Calu3 (cell line): ENCODE data around the gene WNT6. TPM values are rescaled to one million over a fixed set of nuclear protein-coding genes. Genes with fewer than 3 reads are reported as not detected.
A peak's percentile ranks its signal among the peaks of the same experiment; 100 is the strongest.

Experiments
- BruUV-seq: library from RNA; stranded (reverse); fragments of 400-500 nt; replicated peaks from 2 replicates; lab custom pipeline; 2021; lab: Mats Ljungman, UMichigan
- CTCF ChIA-PET: fragments of 300-600 bp; sonication (Branson Sonifier 250); formaldehyde crosslinking; loops from one replicate; lab custom pipeline; 2022; ENCODE audit warnings: antibody characterized with exemption; lab: Charles Lee
- DNase-seq: peaks from one replicate; pipeline ENCODE4 v3.0.0; 2022
- H3K27ac Mint-ChIP-seq: one replicate; pipeline ENCODE4 v1.8.0; 2022; ENCODE audit warnings: mixed read lengths; ENCODE audit not compliant: unreplicated experiment
- H3K27me3 Mint-ChIP-seq: one replicate; pipeline ENCODE4 v1.8.0; 2022; ENCODE audit warnings: mixed read lengths; ENCODE audit not compliant: unreplicated experiment
- H3K36me3 Mint-ChIP-seq: one replicate; pipeline ENCODE4 v1.8.0; 2022; ENCODE audit warnings: mild to moderate bottlenecking, moderate library complexity, mixed read lengths; ENCODE audit not compliant: insufficient read depth, unreplicated experiment
- H3K4me1 Mint-ChIP-seq: one replicate; pipeline ENCODE4 v1.8.0; 2022; ENCODE audit warnings: mild to moderate bottlenecking, low read depth, mixed read lengths; ENCODE audit not compliant: unreplicated experiment
- H3K4me3 Mint-ChIP-seq: one replicate; pipeline ENCODE4 v1.8.0; 2022; ENCODE audit warnings: mild to moderate bottlenecking, low read depth, moderate library complexity, mixed read lengths; ENCODE audit not compliant: unreplicated experiment
- H3K9me3 Mint-ChIP-seq: one replicate; pipeline ENCODE4 v1.8.0; 2022; ENCODE audit warnings: low read depth, mixed read lengths; ENCODE audit not compliant: unreplicated experiment
- CTCF ChIP-seq: fragments of 200-600 bp; IDR thresholded peaks from one replicate; pipeline ENCODE4 v1.8.0; 2022; ENCODE audit warnings: antibody characterized with exemption; ENCODE audit not compliant: unreplicated experiment
- intact Hi-C: fragments of 100-400 bp; cut with micrococcal nuclease; formaldehyde crosslinking; loops from one replicate; pipeline ENCODE4 v1.10.0; 2022; ENCODE audit not compliant: unreplicated experiment
- total RNA-seq: library from RNA; stranded (reverse); gene quantifications from 2 replicates; pipeline ENCODE4 v1.2.3, GENCODE V29; 2022

The WNT6 gene
- total RNA-seq, 1 experiment from 2014 or later = not detected

- Mint-ChIP-seq H3K27ac (no peak overlapping the region), H3K4me1 (peaks cover 28% of the 10 kb centered on the region), H3K36me3 (no peaks in the 10 kb centered on the region), H3K9me3 (no peaks in the 10 kb centered on the region), H3K4me3 (no peak overlapping the region), H3K27me3 (peaks cover 100% of the 10 kb centered on the region)
- CTCF ChIA-PET = no interaction called here
- no peak for DNase-seq
- intact Hi-C loops = no loop called here
- BruUV-seq = no TSS peak
- no peak for TF ChIP-seq CTCF
These were observed 2.2 kb downstream of the WNT6 start for GRCh38 chr2:218861645-218862318.

- Mint-ChIP-seq H3K27me3 (peaks cover 100% of the 10 kb centered on the region), H3K27ac (no peak overlapping the region), H3K36me3 (no peaks in the 10 kb centered on the region), H3K9me3 (no peaks in the 10 kb centered on the region), H3K4me3 (no peak overlapping the region), H3K4me1 (peaks cover 28% of the 10 kb centered on the region)
- CTCF ChIA-PET = interaction anchor here (0.6 to 1.6 kb wide), 3 partner anchors 117 to 262 kb away, joined by 3 read pairs; no protein-coding TSS in a partner anchor
- intact Hi-C loops = no loop called here
- DNase-seq = no peak
- BruUV-seq = no TSS peak
- TF ChIP-seq CTCF = no peak
These were observed 3.5 kb downstream of the WNT6 start for GRCh38 chr2:218863021-218863520.

- H3K4me3 Mint-ChIP-seq = no peak overlapping the region
- H3K36me3 Mint-ChIP-seq = no peaks in the 10 kb centered on the region
- DNase-seq = no peak
- H3K27me3 Mint-ChIP-seq = peaks cover 100% of the 10 kb centered on the region
- intact Hi-C loops = no loop called here
- no peaks in the 10 kb centered on the region for H3K9me3 Mint-ChIP-seq
- no peak for TF ChIP-seq CTCF
- H3K27ac Mint-ChIP-seq = no peak overlapping the region
- CTCF ChIA-PET = no interaction called here
- H3K4me1 Mint-ChIP-seq = peaks cover 22% of the 10 kb centered on the region
- no TSS peak for BruUV-seq
These were observed 5.8 kb downstream of the WNT6 start for GRCh38 chr2:218865396-218865795.

- BruUV-seq = no TSS peak
- peaks cover 100% of the 10 kb centered on the region for H3K27me3 Mint-ChIP-seq
- intact Hi-C loops = no loop called here
- H3K27ac Mint-ChIP-seq = no peak overlapping the region
- peak; percentile 22 for TF ChIP-seq CTCF
- no peak for DNase-seq
- CTCF ChIA-PET = no interaction called here
- peaks cover 15% of the 10 kb centered on the region for H3K4me1 Mint-ChIP-seq
- no peak overlapping the region for H3K4me3 Mint-ChIP-seq
- H3K9me3 Mint-ChIP-seq = no peaks in the 10 kb centered on the region
- H3K36me3 Mint-ChIP-seq = no peaks in the 10 kb centered on the region
These were observed 6.4 kb downstream of the WNT6 start for GRCh38 chr2:218865999-218866398.
